CD4-positive, alpha-beta memory T cell (primary cell): ENCODE results near the gene SUFU. TPM values are rescaled to one million over a fixed set of nuclear protein-coding genes. Genes with fewer than 3 reads are reported as not detected.

Experiments used
- CTCF ChIA-PET: fragments of 350-600 bp; sonication (Branson Sonifier 250); formaldehyde crosslinking; loops from one replicate; lab custom pipeline; 2021; ENCODE audit warnings: inconsistent platforms; ENCODE audit not compliant: partially characterized antibody; lab: Charles Lee
- POLR2A ChIA-PET: fragments of 350-600 bp; sonication (Branson Sonifier 250); formaldehyde crosslinking; loops from one replicate; lab custom pipeline; 2021; ENCODE audit not compliant: partially characterized antibody; lab: Charles Lee
- DNase-seq, 5 donors: peaks; one replicate each; pipeline versions ENCODE4 v3.0.0 to v3.0.0-alpha.2; 2020 to 2022; ENCODE audit warnings: mixed read lengths in 1 of 5
- H3K27ac ChIP-seq: one replicate; pipeline ENCODE4 v1.7.0; 2013; ENCODE audit warnings: low read depth, low read length
- H3K27me3 ChIP-seq: 2 replicates; pipeline ENCODE4 v1.7.0; 2013; ENCODE audit warnings: mild to moderate bottlenecking, low read length, moderate library complexity; ENCODE audit not compliant: insufficient read depth
- H3K36me3 ChIP-seq: 2 replicates; pipeline ENCODE4 v1.7.0; 2013; ENCODE audit warnings: mild to moderate bottlenecking, low read length, moderate library complexity; ENCODE audit not compliant: insufficient read depth
- H3K4me1 ChIP-seq: 2 replicates; pipeline ENCODE4 v1.7.0; 2013; ENCODE audit warnings: mild to moderate bottlenecking, low read length, moderate library complexity; ENCODE audit not compliant: insufficient read depth
- H3K4me3 ChIP-seq, 2 donors: one replicate each; pipeline ENCODE4 v1.7.0; 2013; ENCODE audit warnings: low read length in 2 of 2, mild to moderate bottlenecking in 1 of 2
- H3K9me3 ChIP-seq, 2 donors: one replicate each; pipeline ENCODE4 v1.7.0; 2013; ENCODE audit warnings: low read length in 2 of 2, control low read depth in 1 of 2; ENCODE audit not compliant: control insufficient read depth in 1 of 2
- H3K27ac Mint-ChIP-seq, 7 donors: one replicate each; pipeline ENCODE4 v1.8.0; 2020 to 2021; ENCODE audit warnings: mixed read lengths in 7 of 7, mild to moderate bottlenecking in 6 of 7, inconsistent platforms in 3 of 7, moderate library complexity in 3 of 7
- H3K27me3 Mint-ChIP-seq, 2 donors: one replicate each; pipeline ENCODE4 v1.8.0; 2020 to 2021; ENCODE audit warnings: mixed read lengths in 2 of 2
- H3K36me3 Mint-ChIP-seq, 2 donors: one replicate each; pipeline ENCODE4 v1.8.0; 2020 to 2021; ENCODE audit warnings: mixed read lengths in 2 of 2, inconsistent platforms in 1 of 2, mild to moderate bottlenecking in 1 of 2
- H3K4me1 Mint-ChIP-seq, 4 donors: one replicate each; pipeline ENCODE4 v1.8.0; 2020 to 2021; ENCODE audit warnings: mixed read lengths in 4 of 4, mild to moderate bottlenecking in 1 of 4
- H3K4me3 Mint-ChIP-seq, 8 donors: one replicate each; pipeline ENCODE4 v1.8.0; 2020 to 2021; ENCODE audit warnings: mixed read lengths in 8 of 8, mild to moderate bottlenecking in 7 of 8, moderate library complexity in 6 of 8, inconsistent platforms in 3 of 8
- H3K9me3 Mint-ChIP-seq, 8 donors: one replicate each; pipeline ENCODE4 v1.8.0; 2020 to 2021; ENCODE audit warnings: mixed read lengths in 8 of 8, mild to moderate bottlenecking in 5 of 8, inconsistent platforms in 3 of 8, moderate library complexity in 1 of 8
- intact Hi-C: fragments of 100-400 bp; cut with micrococcal nuclease; formaldehyde crosslinking; loops from one replicate; pipeline ENCODE4 v1.15.1; 2023
- polyA plus RNA-seq, 2 donors: library from polyadenylated mRNA; unstranded; fragments of 300-500 nt; fragmentation: Illumina TruSeq; gene quantifications; one replicate each; pipeline ENCODE4 v1.2.3, GENCODE V29; 2021
- total RNA-seq, 2 experiments: library from RNA; stranded (reverse); gene quantifications; one replicate each; pipeline ENCODE4 v1.2.3, GENCODE V29; 2021

SUFU gene
- total and polyA plus RNA-seq, 4 experiments from 2014 or later: 2.0 to 22.0 (median 16.5) TPM

GRCh38 chr10:102630663-102631062 is 126.9 kb downstream of the SUFU start:
- H3K4me3 ChIP-seq: no peak overlapping the region
- Mint-ChIP-seq H3K4me3 (no peak overlapping the region), H3K9me3 (no peaks in the 10 kb centered on the region), H3K27me3 (no peaks in the 10 kb centered on the region), H3K36me3 (peaks cover 6 to 19% of the 10 kb centered on the region in 2 donors), H3K27ac (no peak overlapping the region), H3K4me1 (peaks cover 20 to 38% (median 32%) of the 10 kb centered on the region in 4 donors)
- no peak for DNase-seq
- peaks cover 4% of the 10 kb centered on the region for H3K36me3 ChIP-seq
- H3K27ac ChIP-seq: no peak overlapping the region
- ChIA-PET CTCF (no interaction called here), POLR2A (interaction anchor here (0.6 to 1.4 kb wide), 2 partner anchors 15 to 17 kb away, joined by 3 to 4 read pairs; no protein-coding TSS in a partner anchor)
- intact Hi-C loops: no loop called here
- H3K9me3 ChIP-seq: no peaks in the 10 kb centered on the region
- H3K4me1 ChIP-seq: peaks cover 39% of the 10 kb centered on the region
- no peaks in the 10 kb centered on the region for H3K27me3 ChIP-seq

DNA sequence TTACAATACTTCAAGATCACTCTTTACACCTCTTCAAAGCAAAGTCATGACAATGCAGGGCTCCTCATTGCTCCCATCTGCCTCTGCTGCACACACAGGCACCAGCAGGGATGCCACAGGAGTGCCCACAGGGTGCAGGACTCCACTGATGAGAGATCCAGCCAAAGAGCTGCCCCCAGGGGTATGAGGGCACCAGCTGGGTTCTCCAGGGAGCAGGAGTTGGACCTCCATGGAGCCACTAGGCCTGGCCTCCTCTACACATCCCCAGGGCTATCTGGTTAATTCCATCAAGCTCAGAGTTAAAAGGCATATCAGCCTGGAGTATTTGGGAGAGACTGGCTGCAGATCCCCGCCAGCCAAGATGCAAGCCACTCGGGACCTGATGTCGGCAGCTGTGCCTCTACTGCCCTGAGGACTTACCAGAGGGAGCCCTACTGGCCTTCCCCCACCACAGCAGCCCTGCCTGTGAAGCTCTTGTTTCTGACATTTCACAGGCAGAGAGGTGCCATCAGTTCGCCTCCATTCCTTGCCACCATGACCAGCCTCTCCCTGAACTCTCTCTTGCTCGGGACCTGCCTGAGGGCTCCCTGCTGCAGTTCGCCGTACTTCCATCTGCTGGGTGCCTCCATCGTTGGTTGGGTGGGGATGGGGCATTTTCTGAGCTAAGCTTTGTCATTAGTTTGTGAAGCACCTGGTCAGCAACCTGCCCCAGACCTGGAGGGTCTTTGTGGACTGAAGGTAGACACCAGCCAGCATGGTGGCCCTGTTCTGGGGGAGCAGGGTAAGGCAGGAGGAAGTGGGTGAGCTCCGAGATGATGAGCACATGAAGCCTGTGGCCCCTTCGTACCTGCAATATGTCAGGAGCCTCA is 128.0 kb downstream of the SUFU start:
- Mint-ChIP-seq H3K4me3 (no peak overlapping the region), H3K36me3 (peaks cover 5 to 18% of the 10 kb centered on the region in 2 donors), H3K27ac (peak overlapping the region in 5 of 7 donors; percentile 24 to 90 (median 70)), H3K4me1 (peaks cover 24 to 44% (median 37%) of the 10 kb centered on the region in 4 donors), H3K27me3 (no peaks in the 10 kb centered on the region), H3K9me3 (no peaks in the 10 kb centered on the region)
- DNase-seq: no peak
- peaks cover 46% of the 10 kb centered on the region for H3K4me1 ChIP-seq
- ChIA-PET CTCF (interaction anchor here (1.7 kb wide), 1 partner anchor 38 kb away, joined by 7 read pairs; no protein-coding TSS in a partner anchor), POLR2A (interaction anchor here (0.7 to 1.7 kb wide), 6 partner anchors 10 to 82 kb away, joined by 3 to 11 read pairs (median 5); partner anchors contain the start of gene TRIM8)
- H3K27me3 ChIP-seq: no peaks in the 10 kb centered on the region
- no peak overlapping the region for H3K27ac ChIP-seq
- intact Hi-C loops: no loop called here
- no peaks in the 10 kb centered on the region for H3K9me3 ChIP-seq
- H3K36me3 ChIP-seq: peaks cover 4% of the 10 kb centered on the region
- H3K4me3 ChIP-seq: no peak overlapping the region

GRCh38 chr10:102632394-102633111 is 128.8 kb downstream of the SUFU start:
- Histone ChIP-seq H3K4me3 (no peak overlapping the region), H3K27me3 (no peaks in the 10 kb centered on the region), H3K4me1 (peaks cover 46% of the 10 kb centered on the region), H3K9me3 (no peaks in the 10 kb centered on the region), H3K27ac (peak overlapping the region; percentile 27), H3K36me3 (peaks cover 4% of the 10 kb centered on the region)
- H3K27me3 Mint-ChIP-seq: no peaks in the 10 kb centered on the region
- peak overlapping the region; percentile 77 to 92 (median 83) for H3K27ac Mint-ChIP-seq
- peak overlapping the region in 4 of 8 donors; percentile 31 to 40 (median 35) for H3K4me3 Mint-ChIP-seq
- peaks cover 27 to 47% (median 38%) of the 10 kb centered on the region in 4 donors for H3K4me1 Mint-ChIP-seq
- ChIA-PET POLR2A (interaction anchor here (0.7 to 3.9 kb wide), 7 partner anchors 9 to 81 kb away, joined by 3 to 43 read pairs (median 5); partner anchors contain the start of gene TRIM8), CTCF (interaction anchor here (1.7 kb wide), 1 partner anchor 37 kb away, joined by 7 read pairs; no protein-coding TSS in a partner anchor)
- DNase-seq: no peak
- H3K36me3 Mint-ChIP-seq: peaks cover 0 to 16% of the 10 kb centered on the region in 2 donors
- peaks cover 0 to 2% (median 0%) of the 10 kb centered on the region in 8 donors for H3K9me3 Mint-ChIP-seq
- intact Hi-C loops: no loop called here

GRCh38 chr10:102633287-102633686 is 129.5 kb downstream of the SUFU start:
- Mint-ChIP-seq H3K36me3 (peaks cover 0 to 14% of the 10 kb centered on the region in 2 donors), H3K27me3 (no peaks in the 10 kb centered on the region), H3K4me1 (peaks cover 27 to 47% (median 38%) of the 10 kb centered on the region in 4 donors), H3K27ac (peak overlapping the region; percentile 77 to 92 (median 83)), H3K4me3 (peak overlapping the region in 6 of 8 donors; percentile 9 to 59 (median 46)), H3K9me3 (peaks cover 0 to 2% (median 0%) of the 10 kb centered on the region in 8 donors)
- intact Hi-C loops: no loop called here
- Histone ChIP-seq H3K9me3 (no peaks in the 10 kb centered on the region), H3K27ac (peak overlapping the region; percentile 27), H3K36me3 (peaks cover 2% of the 10 kb centered on the region), H3K27me3 (no peaks in the 10 kb centered on the region), H3K4me1 (peaks cover 46% of the 10 kb centered on the region), H3K4me3 (no peak overlapping the region)
- DNase-seq: no peak
- POLR2A ChIA-PET: interaction anchor here (1.2 to 3.9 kb wide), 3 partner anchors 8 to 12 kb away, joined by 3 to 43 read pairs (median 11); partner anchors contain the start of gene TRIM8
- CTCF ChIA-PET: interaction anchor here (0.9 kb wide), 1 partner anchor 19 kb away, joined by 3 read pairs; no protein-coding TSS in a partner anchor

- H3K36me3 ChIP-seq: no peaks in the 10 kb centered on the region
- no peaks in the 10 kb centered on the region for H3K27me3 ChIP-seq
- H3K9me3 ChIP-seq: no peaks in the 10 kb centered on the region
- no peak for DNase-seq
- Mint-ChIP-seq H3K9me3 (peaks cover 0 to 2% (median 0%) of the 10 kb centered on the region in 8 donors), H3K4me1 (peaks cover 27 to 47% (median 39%) of the 10 kb centered on the region in 4 donors), H3K36me3 (peaks cover 0 to 11% of the 10 kb centered on the region in 2 donors), H3K27ac (peak overlapping the region in 6 of 7 donors; percentile 77 to 92 (median 86)), H3K27me3 (no peaks in the 10 kb centered on the region), H3K4me3 (no peak overlapping the region)
- H3K27ac ChIP-seq: no peak overlapping the region
- H3K4me1 ChIP-seq: peaks cover 46% of the 10 kb centered on the region
- H3K4me3 ChIP-seq: no peak overlapping the region
- ChIA-PET POLR2A (interaction anchor here (1.2 to 3.9 kb wide), 2 partner anchors 11 to 12 kb away, joined by 3 to 43 read pairs; partner anchors contain the start of gene TRIM8), CTCF (interaction anchor here (0.9 kb wide), 1 partner anchor 20 kb away, joined by 3 read pairs; no protein-coding TSS in a partner anchor)
- intact Hi-C loops: no loop called here
Measured at GRCh38 chr10:102633848-102634247, 130.1 kb downstream of the SUFU start.

DNA sequence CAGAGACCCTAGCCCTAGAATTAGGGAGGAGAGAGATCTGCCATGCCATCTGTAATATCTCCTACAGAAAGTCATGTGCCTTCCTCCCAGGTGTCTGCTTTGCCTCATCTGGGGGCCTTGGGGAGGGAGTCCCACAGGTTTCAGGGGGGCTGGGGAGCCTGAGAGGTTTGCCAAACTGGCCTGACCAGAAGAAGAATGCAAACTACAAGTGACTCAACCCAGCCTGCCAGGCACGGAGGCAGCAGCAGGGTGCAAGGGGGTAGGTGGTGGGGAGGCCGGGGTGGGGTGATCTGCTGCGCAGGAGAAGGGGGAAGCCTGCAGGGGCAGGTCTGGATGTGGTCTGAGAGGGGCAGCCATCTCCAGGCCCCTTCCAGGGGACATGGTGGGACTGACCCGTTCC is 130.9 kb downstream of the SUFU start:
- intact Hi-C loops: no loop called here
- Mint-ChIP-seq H3K4me1 (peaks cover 28 to 49% (median 39%) of the 10 kb centered on the region in 4 donors), H3K4me3 (peak overlapping the region in 1 of 8 donors; percentile 15), H3K36me3 (peaks cover 0 to 11% of the 10 kb centered on the region in 2 donors), H3K27ac (peak overlapping the region in 6 of 7 donors; percentile 59 to 92 (median 74)), H3K9me3 (peaks cover 0 to 2% (median 0%) of the 10 kb centered on the region in 8 donors), H3K27me3 (no peaks in the 10 kb centered on the region)
- ChIA-PET CTCF (interaction anchor here (2.0 kb wide), 1 partner anchor 9 kb away, joined by 7 read pairs; the partner anchor contains the start of gene TRIM8), POLR2A (interaction anchor here (1.0 to 3.9 kb wide), 4 partner anchors 9 to 45 kb away, joined by 3 to 43 read pairs (median 4); partner anchors contain the start of gene TRIM8)
- Histone ChIP-seq H3K27ac (no peak overlapping the region), H3K36me3 (no peaks in the 10 kb centered on the region), H3K4me1 (peaks cover 46% of the 10 kb centered on the region), H3K9me3 (no peaks in the 10 kb centered on the region), H3K27me3 (no peaks in the 10 kb centered on the region), H3K4me3 (no peak overlapping the region)
- no peak for DNase-seq
